NCI-H748 treated with DMSO at 0.1 percent for 48 hours (cell line): ENCODE data around the gene PTK6.
A peak's percentile ranks its signal among the peaks of the same experiment; 100 is the strongest.
"Not testable (repeated sequence)": the region's sequence is repeated elsewhere in the genome, so short reads cannot be mapped to it uniquely, and the experiment has no call there.

ENCODE experiments used
- DNase-seq: peaks from one replicate; lab custom pipeline; 2025; lab: John Stamatoyannopoulos, UW

The PTK6 gene

DNA sequence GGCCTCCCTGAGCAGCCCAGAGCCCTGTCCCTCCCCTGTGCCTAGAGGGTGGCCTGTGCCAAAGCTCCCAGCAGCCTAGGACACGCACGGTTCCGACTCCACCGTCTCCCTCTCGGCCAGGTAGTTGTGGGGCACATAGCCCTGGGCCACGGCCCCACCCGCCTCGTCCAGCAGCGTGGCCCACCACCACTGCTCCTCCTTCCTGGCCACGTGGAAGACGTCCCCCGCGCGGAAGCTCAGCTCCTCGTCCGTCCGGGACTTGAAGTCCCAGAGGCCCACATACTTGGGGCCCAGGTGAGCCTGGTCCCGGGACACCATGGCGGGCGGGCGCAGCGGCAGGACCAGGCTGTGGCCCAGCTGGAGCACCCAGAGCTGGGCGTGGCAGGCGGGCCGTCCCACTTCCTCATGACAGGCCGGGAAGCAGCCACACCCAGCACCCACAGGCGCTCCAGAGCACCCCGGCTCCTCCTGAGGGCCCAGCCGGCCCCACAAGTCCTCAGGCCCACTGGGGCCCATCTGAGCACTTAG, at the start of gene PTK6:
Gene PTK6 (minus strand): TSS at position 380 of the 528 bp plus-strand sequence. CDS start 62 bp downstream, at position 318.
- no peak for DNase-seq

DNA sequence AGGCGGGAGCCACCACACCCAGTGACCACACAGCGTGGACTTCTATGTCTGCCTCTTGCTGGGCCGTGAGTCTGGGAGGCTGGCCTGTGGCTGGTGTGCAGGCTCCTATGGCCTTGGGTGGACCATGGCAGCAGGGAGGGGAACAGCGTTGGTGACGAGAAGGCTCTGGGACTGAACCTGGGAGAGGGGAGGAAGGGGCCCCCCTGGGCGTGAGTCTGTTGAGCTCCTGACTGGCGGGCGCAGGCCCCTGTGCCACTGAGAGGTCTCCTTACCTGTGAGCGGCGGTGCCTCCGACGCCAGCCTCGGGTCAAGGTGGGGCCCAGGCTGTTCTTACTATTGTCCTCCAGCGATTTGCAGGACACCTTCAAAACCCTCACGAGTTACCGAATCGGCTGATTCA, 49.6 kb upstream of the PTK6 start:
- DNase-seq, result no peak

DNA sequence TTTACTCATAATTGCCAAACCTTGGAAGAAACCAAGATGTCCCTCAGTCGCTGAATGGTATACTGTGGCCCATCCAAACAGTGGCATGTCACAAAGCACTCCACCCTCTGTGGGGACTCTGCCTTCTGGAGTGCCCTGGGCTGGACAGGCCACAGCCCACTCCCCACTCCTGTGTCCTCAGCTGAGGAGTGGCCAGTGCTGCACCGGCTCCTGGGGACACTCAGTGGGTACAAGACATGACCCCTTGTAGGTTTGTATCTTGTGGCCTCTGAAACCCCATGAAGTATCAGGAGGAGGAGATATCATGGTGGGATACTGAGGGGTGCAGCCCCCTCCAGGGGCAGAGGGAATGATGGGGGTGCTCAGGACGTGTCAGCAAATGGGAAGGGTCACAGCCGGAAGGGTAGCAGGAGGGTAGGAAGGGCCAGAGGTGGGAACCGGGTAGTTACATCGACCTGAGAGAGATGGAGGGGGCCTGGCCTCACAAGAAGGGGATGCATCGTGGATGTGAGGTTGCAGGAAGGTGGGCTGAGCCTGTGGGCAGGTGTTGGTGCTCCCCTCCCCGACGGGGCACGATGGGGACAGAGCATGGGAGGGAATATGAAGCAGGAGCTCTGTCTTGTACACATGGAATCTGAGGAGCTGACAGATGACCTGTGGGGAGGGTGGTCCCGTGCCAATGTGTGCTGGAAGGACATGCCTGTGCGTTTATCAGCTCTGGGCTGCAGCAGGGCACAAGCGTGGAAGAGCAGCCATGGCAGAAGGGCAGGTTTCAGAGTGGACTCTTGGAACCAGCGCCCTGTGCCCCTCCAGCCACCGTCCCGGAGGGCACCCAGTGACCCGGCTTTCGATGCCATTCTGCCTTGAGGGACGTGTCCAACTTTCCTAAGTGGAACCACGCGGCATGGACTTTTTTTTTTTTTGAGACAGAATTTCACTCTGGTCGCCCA, 48.7 kb upstream of the PTK6 start:
- DNase-seq, result no peak

DNA sequence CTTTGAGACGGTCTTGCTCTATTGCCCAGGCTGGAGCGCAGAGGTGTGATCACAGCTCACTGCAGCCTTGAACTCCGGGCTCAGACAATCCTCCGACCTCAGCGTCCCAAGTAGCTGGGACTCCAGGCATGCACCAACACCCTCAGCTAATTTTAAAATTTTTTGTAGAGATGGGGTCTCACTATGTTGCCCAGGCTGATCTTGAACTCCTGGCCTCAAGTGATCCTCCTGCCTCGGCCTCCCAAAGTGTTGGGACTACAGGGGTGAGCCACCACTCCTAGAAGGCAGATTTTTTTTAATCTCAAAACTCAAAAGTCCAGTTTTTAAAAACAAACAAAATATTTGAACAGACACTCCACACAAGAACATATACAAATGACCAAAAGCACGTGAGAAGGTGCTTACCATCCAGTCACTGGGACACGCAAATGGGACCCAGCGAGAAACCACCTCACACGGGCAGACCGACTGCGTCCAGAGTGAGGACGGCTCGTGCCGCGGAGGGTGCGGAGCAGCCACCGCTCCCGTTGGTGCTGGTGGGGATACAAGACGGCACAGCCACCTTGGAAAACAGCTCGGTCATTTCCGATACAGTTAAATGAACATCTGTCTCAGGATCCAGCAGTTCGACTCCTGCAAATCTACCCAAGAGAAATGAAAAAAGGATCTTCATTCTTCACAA, 45.3 kb upstream of the PTK6 start:
- no peak for DNase-seq

DNA sequence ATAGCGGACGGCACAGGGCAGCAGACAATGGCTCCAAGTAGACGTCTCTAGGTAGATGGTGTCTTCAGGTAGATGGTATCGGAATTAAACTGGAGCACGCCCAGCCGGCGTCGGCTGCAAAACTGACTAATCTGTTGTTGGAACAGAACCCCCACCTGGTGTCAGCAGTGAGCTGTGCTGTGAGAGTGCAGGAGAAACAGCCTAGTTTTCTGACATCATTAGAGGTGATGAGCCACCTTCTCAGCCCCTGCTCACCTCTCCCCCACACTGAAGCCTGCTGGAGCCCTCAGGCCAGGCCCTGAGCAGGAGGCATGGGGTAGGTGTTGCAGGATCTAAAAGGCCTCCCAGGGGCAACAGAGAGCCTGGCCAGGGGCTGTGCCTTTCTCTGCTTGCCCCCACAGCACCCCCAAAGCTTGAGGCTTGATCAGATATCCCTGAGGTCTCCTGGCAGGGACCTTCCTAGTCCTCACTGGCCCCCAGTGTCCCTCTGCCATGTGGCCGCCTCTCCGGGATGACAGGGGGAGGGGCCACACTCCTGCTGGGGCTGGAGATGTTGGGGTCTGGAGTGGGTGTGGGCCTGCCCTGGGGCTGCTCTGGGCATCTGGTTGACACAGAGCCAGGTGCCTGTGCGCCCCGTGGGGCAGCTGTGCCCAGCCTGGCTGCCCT, 43.8 kb upstream of the PTK6 start:
- no peak for DNase-seq

DNA sequence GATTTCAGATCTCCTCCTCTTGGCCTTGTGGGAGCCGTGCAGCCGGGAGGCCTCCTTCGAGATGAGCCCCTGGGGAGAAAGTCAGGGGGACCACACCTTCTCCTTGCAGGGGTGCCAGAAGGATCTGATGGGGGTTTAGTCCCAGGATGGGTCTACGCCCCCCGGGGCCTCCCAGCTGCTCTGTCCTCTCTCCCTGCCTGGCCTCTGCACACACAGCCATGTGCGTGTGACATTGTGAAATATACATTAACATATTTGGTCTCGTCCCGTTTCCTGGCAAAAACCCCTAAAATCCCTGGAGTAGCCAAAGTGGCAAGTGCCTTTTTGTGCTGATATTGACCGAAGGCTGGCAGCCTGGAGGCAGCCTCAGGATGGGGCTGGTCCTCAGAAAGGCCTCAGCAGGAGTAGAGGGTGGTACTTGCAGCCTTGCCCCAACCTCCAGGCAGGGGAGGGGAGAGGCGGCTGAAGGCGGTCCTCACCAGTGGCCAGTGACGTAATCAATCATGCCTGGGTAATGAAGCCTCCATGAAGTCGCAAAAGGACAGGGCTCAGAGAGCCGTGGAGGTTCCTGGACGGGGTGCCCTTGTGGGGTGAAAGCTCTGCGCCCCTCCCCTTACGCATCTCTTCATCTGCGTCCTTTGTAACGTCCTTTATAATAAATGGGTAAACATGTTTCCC, 42.0 kb upstream of the PTK6 start:
- DNase-seq, result no peak

DNA sequence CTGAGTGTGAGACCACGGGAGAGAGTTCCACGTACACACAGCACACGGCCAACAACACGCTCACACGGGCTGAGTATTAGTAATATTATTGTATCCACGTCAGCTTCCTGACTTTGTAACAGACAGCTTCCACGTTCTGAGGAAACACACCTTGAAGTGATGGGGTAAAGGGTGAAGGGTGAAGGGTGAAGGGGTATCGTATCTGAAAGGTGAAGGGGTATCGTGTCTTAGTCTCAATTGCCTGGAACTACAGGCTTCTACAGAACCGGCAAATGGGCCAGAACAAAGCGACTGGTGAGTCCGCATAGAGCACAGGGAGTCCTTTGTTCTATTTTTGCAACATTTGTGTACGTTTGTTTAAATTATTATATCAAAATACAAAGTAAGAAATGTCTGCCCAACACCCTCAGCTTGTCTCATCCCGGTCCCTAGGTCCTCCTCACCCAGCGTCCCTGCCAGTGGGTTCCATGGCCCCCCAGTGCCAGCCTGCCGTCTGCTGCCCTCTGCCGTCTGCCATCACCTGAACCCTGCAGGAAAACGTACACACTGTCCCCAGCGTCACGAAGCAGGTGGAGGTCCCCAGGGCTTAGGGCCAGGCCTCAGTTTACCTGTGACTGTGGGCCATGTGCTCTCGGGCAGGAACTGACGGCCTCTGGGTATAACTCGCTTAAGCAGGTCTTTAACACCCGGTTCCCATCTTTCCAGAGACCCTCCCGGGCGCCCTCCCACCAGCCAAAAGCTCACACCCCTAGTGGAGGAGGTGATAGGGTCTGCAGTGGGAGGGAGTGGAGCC, 41.2 kb upstream of the PTK6 start:
- DNase-seq, result no peak

DNA sequence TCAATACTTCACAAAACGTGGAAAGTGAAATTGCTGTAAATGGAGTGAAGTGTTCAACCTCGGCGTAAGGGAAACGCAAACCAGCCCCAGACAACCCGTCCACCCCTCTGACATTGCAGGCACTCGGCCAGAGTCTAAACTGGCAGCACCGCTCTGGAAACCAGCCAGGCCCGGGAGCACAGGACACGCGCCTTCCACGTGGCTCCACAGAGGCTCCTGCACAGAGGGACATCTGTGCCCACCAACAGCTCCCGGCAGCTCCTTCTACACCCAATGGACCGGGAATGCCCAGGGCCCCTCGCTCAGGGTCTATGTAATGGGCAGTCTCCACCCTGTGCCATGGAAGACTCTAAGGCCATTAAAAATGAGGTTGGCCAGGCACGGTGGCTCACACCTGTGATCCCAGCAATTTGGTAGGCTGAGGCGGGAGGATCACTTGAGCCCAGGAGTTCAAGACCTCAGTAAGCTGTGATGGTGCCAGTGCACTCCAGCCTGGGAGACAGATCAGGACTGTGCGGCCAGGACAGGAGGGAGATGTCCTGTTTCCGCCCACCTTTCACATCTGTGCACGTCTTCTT, 40.2 kb upstream of the PTK6 start:
- DNase-seq, result no peak

DNA sequence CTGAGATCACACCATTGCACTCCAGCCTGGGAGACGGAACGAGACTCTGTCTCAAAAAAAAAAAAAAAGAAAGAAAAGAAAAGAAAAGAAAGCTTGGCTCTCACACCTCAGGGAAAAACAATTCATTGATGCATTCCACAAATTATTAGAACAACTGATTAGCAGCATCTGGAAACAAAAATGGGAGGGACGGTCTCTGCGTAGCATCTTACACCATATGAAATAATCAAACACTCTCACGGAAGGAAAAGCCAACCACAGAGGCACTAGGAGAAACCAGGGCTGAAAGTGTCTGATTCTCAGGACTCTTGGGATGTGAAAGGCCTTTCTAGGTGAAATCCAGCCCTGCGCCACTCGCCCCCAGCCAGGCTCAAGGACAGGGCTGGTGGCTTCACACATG, 39.1 kb upstream of the PTK6 start:
- no peak for DNase-seq

DNA sequence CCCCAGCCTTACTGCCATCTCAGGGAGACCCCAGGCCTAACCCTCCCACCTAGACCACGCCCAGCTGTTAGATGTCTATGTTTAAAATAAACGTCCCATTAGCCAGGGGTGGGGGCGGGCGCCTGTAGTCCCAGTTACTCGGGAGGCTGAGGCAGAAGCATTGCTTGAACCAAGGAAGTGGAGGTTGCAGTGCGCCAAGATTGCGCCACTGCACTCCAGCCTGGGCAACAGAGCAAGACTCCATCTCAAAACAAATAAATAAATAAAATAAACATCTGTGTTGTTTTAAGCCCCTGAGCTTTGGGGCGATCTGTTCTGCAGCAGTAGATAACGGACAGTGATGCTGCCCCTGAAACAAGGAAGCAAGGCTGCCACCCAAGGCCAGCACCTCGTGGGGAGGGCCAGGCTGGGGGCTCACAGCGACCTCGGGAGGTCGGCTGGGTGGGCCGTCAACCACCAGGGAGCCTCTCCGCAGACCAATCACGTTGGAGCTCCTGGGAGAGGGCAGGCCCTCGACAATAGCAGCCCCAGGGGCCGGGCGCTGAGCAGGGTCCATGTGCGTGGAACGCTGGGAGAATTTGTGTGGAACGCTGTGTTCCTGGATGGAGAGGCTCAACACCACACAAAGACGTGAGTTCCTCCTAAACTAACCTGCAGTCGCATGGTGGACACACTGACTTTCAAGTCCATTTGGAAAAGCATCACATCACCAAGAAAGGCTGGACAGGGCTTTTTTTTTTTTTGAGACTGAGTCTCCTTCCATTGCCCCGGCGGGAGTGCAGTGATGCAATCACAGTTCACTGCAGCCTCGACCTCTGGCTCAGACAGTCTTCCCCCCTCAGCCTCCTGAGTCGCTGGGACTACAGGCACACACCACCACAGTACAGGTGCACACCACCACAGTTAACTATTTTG, 37.9 kb upstream of the PTK6 start:
- DNase-seq, result no peak

DNA sequence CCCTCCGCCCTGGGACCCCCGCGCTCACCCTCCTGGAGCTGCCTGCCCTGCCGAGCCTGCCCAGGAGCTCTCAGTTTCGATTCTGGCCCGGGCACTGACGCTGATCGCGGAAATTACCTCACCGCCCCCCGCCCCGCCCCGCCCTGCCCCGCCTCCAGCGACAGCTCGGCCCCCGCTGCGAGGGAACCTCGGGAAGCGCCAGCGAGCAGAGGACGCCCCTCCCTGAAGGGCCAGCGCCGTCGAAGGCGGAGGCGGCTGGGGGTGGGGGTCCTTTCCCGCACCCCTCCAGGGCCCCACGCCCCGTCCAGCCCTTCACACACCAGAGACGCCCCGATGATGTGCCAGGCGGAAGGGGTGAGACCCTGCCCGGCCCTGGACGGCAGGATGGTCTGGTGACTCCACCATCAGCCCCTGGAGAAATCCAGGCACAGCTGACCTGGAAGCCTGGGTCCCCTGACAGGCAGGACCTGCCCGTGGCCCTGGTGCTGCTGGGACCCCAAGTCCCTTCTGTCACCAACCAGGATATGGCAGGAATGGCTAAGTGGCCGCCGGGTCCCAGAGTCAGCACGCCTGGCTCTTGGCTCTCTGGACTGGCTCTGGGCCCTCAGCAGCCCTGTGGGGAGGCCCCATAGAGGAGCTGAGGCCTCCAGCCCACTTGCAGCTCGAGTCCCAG, 37.1 kb upstream of the PTK6 start, which contains the start of gene HELZ2:
Gene HELZ2 (minus strand): TSS at position 84 of the 673 bp plus-strand sequence. CDS start 1,854 bp downstream, outside the sequence.
- DNase-seq, result peak; percentile 13

DNA sequence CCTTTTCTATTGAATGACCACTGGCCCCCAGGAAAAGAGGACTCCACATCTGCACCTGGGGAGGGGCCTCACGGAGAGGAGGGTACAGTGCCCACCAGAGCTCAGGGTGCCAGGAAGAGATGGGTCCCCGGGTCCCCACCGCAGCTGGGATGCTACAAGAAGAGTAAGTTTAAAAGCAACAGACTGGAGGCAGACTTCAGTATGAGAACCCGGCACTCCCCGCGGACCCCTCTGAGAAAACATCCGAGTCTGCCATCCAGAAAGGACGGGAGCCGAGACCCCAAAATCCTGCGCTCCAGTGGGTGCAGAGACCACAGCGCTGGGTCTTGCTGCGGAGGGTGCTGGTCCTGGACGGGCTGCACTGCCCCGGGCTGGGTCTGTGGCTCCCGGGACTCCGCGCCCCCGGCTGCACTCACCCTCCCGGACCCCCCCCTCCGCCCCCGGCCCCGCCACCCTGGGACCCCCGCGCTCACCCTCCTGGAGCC, 36.5 kb upstream of the PTK6 start:
- no peak for DNase-seq

DNA sequence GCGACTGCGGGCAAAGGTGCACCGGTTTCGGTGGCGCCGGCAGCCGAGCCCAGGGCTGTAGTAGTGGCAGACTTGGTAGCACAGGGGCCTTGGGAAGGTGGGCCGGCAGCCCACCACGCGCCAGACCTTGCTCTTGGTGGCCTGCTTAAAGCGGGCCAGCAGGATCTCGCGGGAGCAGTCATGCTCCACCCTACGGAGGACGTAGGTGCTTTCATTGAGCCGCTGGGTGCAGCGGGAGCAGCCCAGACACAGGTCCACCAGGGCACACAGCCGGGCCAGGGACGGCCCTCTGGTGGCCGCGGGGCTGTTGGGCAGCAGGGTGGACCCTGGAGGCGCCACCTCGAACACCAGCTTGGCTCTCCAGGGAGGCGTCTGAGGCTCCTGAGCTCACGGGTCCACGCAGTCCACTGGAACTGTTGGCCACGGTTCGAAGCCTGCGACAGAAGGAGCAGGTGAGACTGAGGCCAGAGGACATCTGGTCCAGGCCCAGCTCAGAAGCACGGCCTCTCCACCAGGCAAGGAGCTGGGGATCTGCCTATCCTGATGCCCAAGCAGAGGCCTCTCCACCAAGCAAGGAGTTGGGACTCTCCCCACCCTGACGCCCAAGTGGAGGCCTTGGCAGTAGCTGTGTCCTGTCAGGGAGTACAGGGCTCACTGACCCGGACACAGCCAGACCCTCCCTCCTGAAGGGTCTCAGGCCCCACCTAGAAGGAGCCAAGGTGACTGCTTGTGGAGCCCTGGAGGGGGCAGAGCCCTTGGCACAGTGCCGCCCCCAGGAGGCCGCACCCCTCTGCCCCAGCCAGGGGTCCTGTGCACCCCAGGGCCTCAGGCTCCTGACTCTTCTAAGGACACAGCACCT, 35.8 kb upstream of the PTK6 start:
- DNase-seq, result no peak

DNA sequence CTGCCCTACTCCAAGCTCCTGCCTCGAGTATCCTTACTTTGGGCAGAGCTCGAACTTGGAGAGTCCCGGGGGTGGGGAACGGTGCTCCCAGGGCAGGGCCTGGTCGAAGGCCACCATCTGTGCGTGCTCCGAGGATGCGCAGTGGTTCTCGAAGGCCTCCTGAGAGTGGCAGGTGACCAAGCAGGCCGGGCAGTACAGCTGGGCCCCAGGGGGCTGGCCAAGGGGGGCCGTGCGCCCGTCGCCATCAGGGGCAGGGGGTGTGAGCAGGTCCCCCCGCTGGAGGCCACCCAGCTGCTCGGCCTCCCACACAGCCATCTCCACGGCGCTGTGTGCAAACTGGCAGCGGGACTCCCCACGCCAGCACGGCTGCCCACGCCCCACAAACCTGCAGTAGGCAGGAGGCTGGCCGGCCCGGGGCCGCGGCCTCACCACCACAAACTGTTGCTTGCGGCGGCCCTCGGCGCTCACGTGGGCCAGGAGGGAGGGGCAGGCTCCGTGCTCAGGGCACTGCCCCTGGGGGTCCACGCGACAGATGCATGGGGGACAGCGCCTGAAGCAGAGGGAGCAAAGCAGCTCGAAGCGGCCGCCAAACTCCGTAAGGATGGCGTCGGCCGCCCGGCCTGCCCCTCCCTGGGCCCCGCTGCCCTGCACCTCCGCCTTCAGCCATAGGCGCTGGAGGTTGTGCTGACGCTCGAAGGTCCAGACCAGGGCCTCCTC, 35.1 kb upstream of the PTK6 start:
- no peak for DNase-seq

DNA sequence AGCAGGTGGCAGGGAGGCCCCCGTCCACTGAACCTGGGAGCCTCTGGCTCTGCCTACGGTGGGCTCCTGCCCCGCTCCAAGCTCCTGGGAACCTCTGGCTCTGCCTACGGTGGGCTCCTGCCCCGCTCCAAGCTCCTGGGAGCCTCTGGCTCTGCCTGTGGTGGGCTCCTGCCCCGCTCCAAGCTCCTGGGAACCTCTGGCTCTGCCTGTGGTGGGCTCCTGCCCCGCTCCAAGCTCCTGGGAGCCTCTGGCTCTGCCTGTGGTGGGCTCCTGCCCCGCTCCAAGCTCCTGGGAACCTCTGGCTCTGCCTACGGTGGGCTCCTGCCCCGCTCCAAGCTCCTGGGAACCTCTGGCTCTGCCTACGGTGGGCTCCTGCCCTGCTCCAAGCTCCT, 33.9 kb upstream of the PTK6 start:
- DNase-seq, result not testable (repeated sequence)

DNA sequence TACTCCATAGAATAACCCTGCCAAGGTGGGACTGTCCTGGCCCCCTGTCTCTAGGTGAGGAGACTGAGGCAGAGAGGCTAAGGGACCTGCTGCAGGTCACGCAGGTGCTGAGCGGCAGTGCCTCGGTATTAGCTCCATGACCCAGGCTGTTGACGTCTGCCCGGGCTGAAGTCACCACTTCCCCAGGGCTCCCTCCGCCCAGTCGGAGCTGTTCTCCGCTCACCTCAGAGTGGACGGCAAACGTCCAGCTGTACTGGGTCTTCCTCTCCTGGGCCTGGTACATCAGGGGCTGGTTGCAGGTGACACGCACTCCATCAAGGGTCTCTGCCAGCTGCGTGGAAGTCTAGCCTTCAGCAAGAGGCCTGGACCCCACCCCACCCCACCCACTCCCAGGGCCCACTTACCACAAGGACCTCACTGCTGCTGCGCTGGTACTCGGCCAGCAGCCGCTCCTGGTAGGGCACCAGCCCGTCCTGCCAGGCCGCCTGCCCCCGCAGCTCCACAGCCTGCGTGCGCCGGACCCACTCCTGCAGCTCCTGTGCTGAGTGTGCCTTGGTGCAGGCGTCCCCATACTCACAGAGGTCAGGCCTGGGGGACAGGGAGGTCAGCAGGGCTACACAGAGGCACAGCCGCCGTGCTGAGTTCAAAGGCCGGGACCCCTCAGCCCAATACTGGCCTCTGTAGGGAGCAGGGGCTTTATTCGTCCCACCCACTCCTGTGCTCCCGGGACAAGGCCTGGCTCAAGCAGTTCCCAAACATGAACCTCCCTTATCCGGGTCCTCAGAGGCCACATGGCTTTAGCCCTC, 33.3 kb upstream of the PTK6 start:
- DNase-seq, result no peak
